CD4-positive, alpha-beta T cell (primary cell): ENCODE data around the gene ITPR3. TPM values are rescaled to one million over a fixed set of nuclear protein-coding genes. Genes with fewer than 3 reads are reported as not detected.

ENCODE experiments used
- ATAC-seq: fragments of 200-7000 bp; cut with Tn5 transposase; one replicate; pipeline ENCODE4 v1.10.0; 2022; ENCODE audit warnings: mild to moderate bottlenecking; ENCODE audit not compliant: poor library complexity
- CTCF ChIA-PET: fragments of 350-600 bp; sonication (Branson Sonifier 250); formaldehyde crosslinking; loops from one replicate; lab custom pipeline; 2021; ENCODE audit warnings: antibody characterized with exemption, inconsistent platforms; lab: Charles Lee
- POLR2A ChIA-PET: fragments of 350-600 bp; sonication (Branson Sonifier 250); formaldehyde crosslinking; loops from one replicate; lab custom pipeline; 2021; ENCODE audit warnings: antibody characterized with exemption, inconsistent platforms; lab: Charles Lee
- DNase-seq, 14 experiments: peaks; one replicate each; pipeline ENCODE4 v3.0.0-alpha.2; 2013 to 2020; ENCODE audit warnings: mixed read lengths in 2 of 14
- H3K27ac ChIP-seq, 2 donors: one replicate each; pipeline versions ENCODE4 v1.5.1 to v1.7.0; 2013; ENCODE audit warnings: low read length in 2 of 2, low read depth in 1 of 2, mild to moderate bottlenecking in 1 of 2
- H3K27me3 ChIP-seq, 2 experiments: 1 replicate in 1 of 2; 2 replicates in 1 of 2; pipeline versions ENCODE4 v1.6.1 to v1.7.0; 2013; ENCODE audit warnings: low read length in 2 of 2, control low read depth in 1 of 2, mild to moderate bottlenecking in 1 of 2, moderate library complexity in 1 of 2; ENCODE audit not compliant: insufficient read depth in 2 of 2, control insufficient read depth in 1 of 2
- H3K36me3 ChIP-seq: one replicate; pipeline ENCODE4 v1.6.1; 2013; ENCODE audit warnings: low read length, control low read depth; ENCODE audit not compliant: insufficient read depth
- H3K4me1 ChIP-seq: one replicate; pipeline ENCODE4 v1.6.1; 2013; ENCODE audit warnings: low read length, control low read depth; ENCODE audit not compliant: insufficient read depth
- H3K4me3 ChIP-seq: one replicate; pipeline ENCODE4 v1.5.1; 2013; ENCODE audit warnings: mild to moderate bottlenecking, low read length, moderate library complexity
- H3K9me3 ChIP-seq, 2 experiments: 1 replicate in 1 of 2; 2 replicates in 1 of 2; pipeline versions ENCODE4 v1.6.1 to v1.7.0; 2013; ENCODE audit warnings: low read length in 2 of 2, mild to moderate bottlenecking in 2 of 2, control low read depth in 1 of 2, moderate library complexity in 1 of 2; ENCODE audit not compliant: control insufficient read depth in 1 of 2, insufficient read depth in 1 of 2
- H3K27ac Mint-ChIP-seq: one replicate; pipeline ENCODE4 v1.8.0; 2020; ENCODE audit warnings: mixed read lengths
- H3K27me3 Mint-ChIP-seq: one replicate; pipeline ENCODE4 v1.8.0; 2021; ENCODE audit warnings: mixed read lengths
- H3K36me3 Mint-ChIP-seq: one replicate; pipeline ENCODE4 v1.8.0; 2021; ENCODE audit warnings: low read depth, mixed read lengths
- H3K4me1 Mint-ChIP-seq: one replicate; pipeline ENCODE4 v1.8.0; 2021; ENCODE audit warnings: low read depth, mixed read lengths
- H3K4me3 Mint-ChIP-seq: one replicate; pipeline ENCODE4 v1.8.0; 2020; ENCODE audit warnings: mild to moderate bottlenecking, mixed read lengths
- H3K9me3 Mint-ChIP-seq: one replicate; pipeline ENCODE4 v1.8.0; 2020; ENCODE audit warnings: mixed read lengths
- intact Hi-C, 2 experiments: fragments of 100-400 bp; cut with DNase I in 1 of 2; cut with micrococcal nuclease in 1 of 2; formaldehyde crosslinking; loops; one replicate each; pipeline versions ENCODE4 v1.15.1 to v1.9.0; 2023 to 2025; cut with DNase I, micrococcal nuclease
- total RNA-seq, 174 experiments: library from RNA in 2 of 174; stranded (reverse) in 2 of 174; gene quantifications; one replicate each; pipeline ENCODE4 v1.2.3 and lab custom pipeline; 2021 to 2026
- TF ChIP-seq, protein P1 (sequence below): fragments of 200-600 bp; IDR thresholded peaks from one replicate; pipeline ENCODE4 v1.8.0; 2022; ENCODE audit warnings: antibody characterized with exemption, mild to moderate bottlenecking

Gene ITPR3
- total RNA-seq, 2 experiments from 2014 or later, result 44.5 to 45.5 TPM

DNA sequence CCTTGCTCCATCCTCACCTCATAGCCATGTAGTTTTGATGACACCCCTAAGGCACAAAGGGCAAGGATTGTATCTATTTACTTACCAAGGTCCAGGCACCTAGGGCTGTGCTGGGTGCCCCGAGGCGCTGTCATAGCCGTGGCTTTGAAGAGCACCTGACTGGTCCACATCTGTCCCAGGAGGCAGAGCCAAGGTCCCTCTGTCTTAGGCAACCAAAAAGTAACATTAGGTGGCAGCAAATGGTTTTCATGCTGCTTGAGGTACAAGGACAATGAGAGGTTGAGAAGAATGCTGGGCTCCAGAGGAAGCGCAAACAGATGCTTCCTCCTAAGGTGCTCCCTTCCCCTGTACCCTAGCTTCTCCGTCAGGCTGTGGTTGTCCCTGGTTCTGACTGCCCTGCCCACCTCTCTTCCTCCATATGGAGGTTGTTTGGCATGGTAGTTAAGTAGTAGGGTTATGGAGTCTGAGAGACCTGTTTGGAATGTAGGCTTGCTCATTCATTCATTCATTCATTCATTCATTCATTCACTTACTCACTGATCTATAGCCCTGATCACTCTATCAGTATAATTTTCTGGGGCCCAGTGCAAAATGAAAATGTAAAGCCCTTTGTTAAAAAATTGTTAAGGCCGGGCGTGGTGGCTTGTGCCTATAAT lies 93.4 kb downstream of the ITPR3 start:
- Histone ChIP-seq H3K27ac (no peak overlapping the region), H3K36me3 (no peaks in the 10 kb centered on the region), H3K9me3 (no peaks in the 10 kb centered on the region), H3K4me1 (peaks cover 21% of the 10 kb centered on the region), H3K27me3 (peaks cover 0 to 2% of the 10 kb centered on the region in 2 experiments), H3K4me3 (no peak overlapping the region)
- H3K4me1 Mint-ChIP-seq, result peaks cover 24% of the 10 kb centered on the region
- no peak for ATAC-seq
- no peak for DNase-seq
- H3K9me3 Mint-ChIP-seq, result no peaks in the 10 kb centered on the region
- H3K27me3 Mint-ChIP-seq, result no peaks in the 10 kb centered on the region
- POLR2A ChIA-PET, result no interaction called here
- H3K27ac Mint-ChIP-seq, result no peak overlapping the region
- H3K36me3 Mint-ChIP-seq, result peaks cover 13% of the 10 kb centered on the region
- CTCF ChIA-PET, result interaction anchor here (1.3 kb wide), 1 partner anchor 30 kb away, joined by 4 read pairs; no protein-coding TSS in a partner anchor
- intact Hi-C loops, result loop anchor here in 1 of 2 experiments (5.0 kb wide), 1 partner anchor 262 kb away; the partner anchor contains the start of gene ZBTB9
- TF ChIP-seq, protein P1, sequence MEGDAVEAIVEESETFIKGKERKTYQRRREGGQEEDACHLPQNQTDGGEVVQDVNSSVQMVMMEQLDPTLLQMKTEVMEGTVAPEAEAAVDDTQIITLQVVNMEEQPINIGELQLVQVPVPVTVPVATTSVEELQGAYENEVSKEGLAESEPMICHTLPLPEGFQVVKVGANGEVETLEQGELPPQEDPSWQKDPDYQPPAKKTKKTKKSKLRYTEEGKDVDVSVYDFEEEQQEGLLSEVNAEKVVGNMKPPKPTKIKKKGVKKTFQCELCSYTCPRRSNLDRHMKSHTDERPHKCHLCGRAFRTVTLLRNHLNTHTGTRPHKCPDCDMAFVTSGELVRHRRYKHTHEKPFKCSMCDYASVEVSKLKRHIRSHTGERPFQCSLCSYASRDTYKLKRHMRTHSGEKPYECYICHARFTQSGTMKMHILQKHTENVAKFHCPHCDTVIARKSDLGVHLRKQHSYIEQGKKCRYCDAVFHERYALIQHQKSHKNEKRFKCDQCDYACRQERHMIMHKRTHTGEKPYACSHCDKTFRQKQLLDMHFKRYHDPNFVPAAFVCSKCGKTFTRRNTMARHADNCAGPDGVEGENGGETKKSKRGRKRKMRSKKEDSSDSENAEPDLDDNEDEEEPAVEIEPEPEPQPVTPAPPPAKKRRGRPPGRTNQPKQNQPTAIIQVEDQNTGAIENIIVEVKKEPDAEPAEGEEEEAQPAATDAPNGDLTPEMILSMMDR, result no peak
- H3K4me3 Mint-ChIP-seq, result no peak overlapping the region

DNA sequence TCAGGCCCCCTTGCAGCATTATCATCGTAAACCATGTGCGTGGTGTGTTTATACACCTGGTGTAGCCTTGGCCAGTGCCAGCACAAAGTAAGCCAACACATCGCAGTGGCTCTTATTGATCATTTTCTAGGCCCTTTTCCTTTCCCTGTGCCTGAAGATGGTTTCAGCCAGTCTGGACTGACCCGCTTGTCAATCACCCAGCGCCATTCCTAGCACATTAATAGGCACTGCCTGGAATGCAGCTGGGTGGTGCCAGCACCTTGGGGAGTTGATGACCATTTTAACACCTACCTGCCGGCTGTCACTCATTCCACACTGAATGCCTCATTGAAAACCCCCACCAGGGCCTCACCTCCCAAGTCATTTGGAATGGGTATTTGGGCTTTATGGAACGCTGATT lies 95.3 kb downstream of the ITPR3 start:
- POLR2A ChIA-PET, result no interaction called here
- Histone ChIP-seq H3K27ac (no peak overlapping the region), H3K4me3 (no peak overlapping the region), H3K9me3 (no peaks in the 10 kb centered on the region), H3K36me3 (no peaks in the 10 kb centered on the region), H3K27me3 (peaks cover 0 to 2% of the 10 kb centered on the region in 2 experiments), H3K4me1 (peaks cover 7% of the 10 kb centered on the region)
- Mint-ChIP-seq H3K27ac (no peak overlapping the region), H3K4me1 (peaks cover 8% of the 10 kb centered on the region), H3K27me3 (peaks cover 4% of the 10 kb centered on the region), H3K9me3 (no peaks in the 10 kb centered on the region), H3K36me3 (peaks cover 3% of the 10 kb centered on the region), H3K4me3 (no peak overlapping the region)
- DNase-seq, result no peak
- intact Hi-C loops, result no loop called here
- TF ChIP-seq, protein P1, result no peak
- ATAC-seq, result no peak
- CTCF ChIA-PET, result no interaction called here

DNA sequence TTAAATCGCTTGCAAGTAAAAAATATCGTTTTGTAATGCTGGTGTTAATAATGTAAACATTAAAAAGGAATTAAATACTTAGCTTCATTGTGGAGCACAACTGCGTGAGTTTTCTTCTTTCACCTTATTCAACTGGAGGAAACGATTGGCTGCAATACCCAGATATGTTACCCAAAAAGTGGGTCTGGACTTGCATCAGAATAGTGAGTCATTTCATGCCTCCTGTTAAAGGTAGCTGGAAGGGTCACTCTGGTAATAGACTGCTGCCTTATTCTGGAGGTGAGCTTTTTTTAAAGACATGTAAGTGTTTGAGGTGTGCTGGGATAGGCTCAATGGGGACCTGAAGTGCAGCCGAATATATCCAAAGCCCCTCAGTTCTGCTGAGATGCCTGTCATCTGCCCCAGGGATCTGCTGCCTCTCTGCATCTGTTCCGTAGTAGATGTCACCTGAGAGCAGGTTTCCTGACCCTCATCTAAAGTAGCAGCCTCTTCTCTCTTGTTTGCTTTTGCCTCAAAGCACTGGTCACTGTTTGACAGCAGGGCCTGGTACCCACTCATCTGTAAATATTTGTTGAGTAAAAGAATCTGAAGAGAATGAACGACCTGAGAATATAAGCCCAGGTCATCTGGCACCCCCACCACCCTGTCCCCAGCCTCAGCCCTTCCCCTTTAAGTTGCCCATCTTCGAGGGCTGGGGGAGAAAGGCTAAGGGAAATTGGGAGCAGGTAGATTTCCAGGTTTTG lies 95.9 kb downstream of the ITPR3 start:
- peaks cover 1% of the 10 kb centered on the region for H3K4me1 Mint-ChIP-seq
- no peaks in the 10 kb centered on the region for H3K36me3 ChIP-seq
- H3K9me3 Mint-ChIP-seq, result no peaks in the 10 kb centered on the region
- no peaks in the 10 kb centered on the region for H3K9me3 ChIP-seq
- peaks cover 4% of the 10 kb centered on the region for H3K27me3 Mint-ChIP-seq
- no peak for DNase-seq
- ChIA-PET CTCF (no interaction called here), POLR2A (no interaction called here)
- no peak overlapping the region for H3K27ac Mint-ChIP-seq
- TF ChIP-seq, protein P1, result no peak
- H3K36me3 Mint-ChIP-seq, result no peaks in the 10 kb centered on the region
- no peak overlapping the region for H3K4me3 ChIP-seq
- no peak overlapping the region for H3K27ac ChIP-seq
- peaks cover 0 to 2% of the 10 kb centered on the region in 2 experiments for H3K27me3 ChIP-seq
- ATAC-seq, result no peak
- H3K4me3 Mint-ChIP-seq, result no peak overlapping the region
- intact Hi-C loops, result no loop called here
- peaks cover 3% of the 10 kb centered on the region for H3K4me1 ChIP-seq
